T-cell (primary cell): ENCODE measurements around the gene ADAP1. TPM values are rescaled to one million over a fixed set of nuclear protein-coding genes. Genes with fewer than 3 reads are reported as not detected.

Experiments
- ATAC-seq, 4 experiments: fragments of 200-7000 bp in 3 of 4; fragments of 150-1000 bp in 1 of 4; cut with Tn5 transposase; replicated peaks in 1 of 4; 1 replicate in 3 of 4; 2 replicates in 1 of 4; pipeline ENCODE4 v1.10.0; 2021; ENCODE audit warnings: moderate library complexity in 3 of 4, mild to moderate bottlenecking in 2 of 4, moderate number of reproducible peaks in 1 of 4
- CTCF ChIA-PET, 2 donors: fragments of 300-600 bp; sonication (Branson Sonifier 250); formaldehyde crosslinking; loops; one replicate each; lab custom pipeline; 2022; ENCODE audit warnings: antibody characterized with exemption in 2 of 2; lab: Charles Lee
- POLR2A ChIA-PET, 2 donors: fragments of 300-600 bp; sonication (Branson Sonifier 250); formaldehyde crosslinking; loops; one replicate each; lab custom pipeline; 2022; ENCODE audit warnings: antibody characterized with exemption in 2 of 2; lab: Charles Lee
- DNase-seq, 35 experiments: peaks; one replicate each; pipeline versions ENCODE4 v3.0.0 to v3.0.0-alpha.2; 2013 to 2023
- H3K27ac ChIP-seq: one replicate; pipeline ENCODE4 v1.5.1; 2013; ENCODE audit warnings: low read length
- H3K27me3 ChIP-seq, 2 experiments: replicated peaks in 1 of 2; 1 replicate in 1 of 2; 2 replicates in 1 of 2; pipeline versions ENCODE4 v1.6.1 to v1.7.0; 2013; ENCODE audit warnings: low read length in 1 of 2, mixed read lengths in 1 of 2; ENCODE audit not compliant: control insufficient read depth in 2 of 2, insufficient read depth in 2 of 2; ENCODE audit errors: extremely low read depth in 1 of 2
- H3K36me3 ChIP-seq, 2 donors: 1 replicate in 1 of 2; 2 replicates in 1 of 2; pipeline versions ENCODE4 v1.6.1 to v1.7.0; 2013; ENCODE audit warnings: low read length in 1 of 2; ENCODE audit not compliant: control insufficient read depth in 2 of 2, insufficient read depth in 1 of 2; ENCODE audit errors: extremely low read depth in 1 of 2
- H3K4me1 ChIP-seq, 2 experiments: 1 replicate in 1 of 2; 2 replicates in 1 of 2; pipeline versions ENCODE4 v1.6.1 to v1.7.0; 2013; ENCODE audit warnings: low read length in 2 of 2, mixed read lengths in 1 of 2; ENCODE audit not compliant: insufficient read depth in 2 of 2, control insufficient read depth in 1 of 2; ENCODE audit errors: extremely low read depth in 1 of 2
- H3K4me3 ChIP-seq, 2 donors: 1 replicate in 1 of 2; 2 replicates in 1 of 2; pipeline versions ENCODE4 v1.5.1 to v1.7.0; 2013; ENCODE audit warnings: mild to moderate bottlenecking in 2 of 2, low read length in 1 of 2, moderate library complexity in 1 of 2; ENCODE audit not compliant: control insufficient read depth in 1 of 2; ENCODE audit errors: extremely low read depth in 1 of 2
- H3K9me3 ChIP-seq: 2 replicates; pipeline ENCODE4 v1.7.0; 2013
- H3K27ac Mint-ChIP-seq, 2 donors: one replicate each; pipeline ENCODE4 v1.8.0; 2020 to 2021; ENCODE audit warnings: mild to moderate bottlenecking in 2 of 2, mixed read lengths in 2 of 2
- H3K27me3 Mint-ChIP-seq, 2 donors: one replicate each; pipeline ENCODE4 v1.8.0; 2021 to 2022; ENCODE audit warnings: mixed read lengths in 2 of 2
- H3K36me3 Mint-ChIP-seq: one replicate; pipeline ENCODE4 v1.8.0; 2021; ENCODE audit warnings: mixed read lengths
- H3K4me1 Mint-ChIP-seq, 3 donors: one replicate each; pipeline ENCODE4 v1.8.0; 2020 to 2022; ENCODE audit warnings: mixed read lengths in 3 of 3, mild to moderate bottlenecking in 1 of 3
- H3K4me3 Mint-ChIP-seq, 3 donors: one replicate each; pipeline ENCODE4 v1.8.0; 2020 to 2022; ENCODE audit warnings: mild to moderate bottlenecking in 3 of 3, mixed read lengths in 3 of 3, moderate library complexity in 3 of 3
- H3K9me3 Mint-ChIP-seq, 3 donors: one replicate each; pipeline ENCODE4 v1.8.0; 2020 to 2022; ENCODE audit warnings: mixed read lengths in 3 of 3
- WGBS: methylation state at CpG from one replicate; pipeline ENCODE4 v1.1.5; 2013; ENCODE audit warnings: missing lambda C conversion rate; ENCODE audit not compliant: insufficient coverage; 5-methylcytosine and 5-hydroxymethylcytosine counted together
- total RNA-seq, 35 experiments: library from RNA in 6 of 35; stranded (reverse) in 6 of 35; fragments of 120-200 nt in 1 of 35; gene quantifications; one replicate each; pipeline versions ENCODE4 v1.2.1 to v1.2.4 and lab custom pipeline; 2013 to 2026

ADAP1 gene
- total RNA-seq, 5 donors from 2014 or later (not counting 1 experiment from before 2014, with no cell fraction given), result 10.6 to 26.9 (median 23.5) TPM

GRCh38 chr7:849781-850180 lies 104.7 kb downstream of the ADAP1 start:
- Mint-ChIP-seq H3K27me3 (no peaks in the 10 kb centered on the region), H3K36me3 (peaks cover 47% of the 10 kb centered on the region), H3K27ac (no peak overlapping the region), H3K4me3 (no peak overlapping the region), H3K4me1 (peaks cover 0 to 3% (median 0%) of the 10 kb centered on the region in 3 donors), H3K9me3 (no peaks in the 10 kb centered on the region)
- Histone ChIP-seq H3K27me3 (no peaks in the 10 kb centered on the region), H3K4me1 (no peaks in the 10 kb centered on the region), H3K4me3 (no peak overlapping the region), H3K9me3 (no peaks in the 10 kb centered on the region), H3K36me3 (peaks cover 18 to 57% of the 10 kb centered on the region in 2 donors), H3K27ac (no peak overlapping the region)
- ChIA-PET POLR2A (no interaction called here), CTCF (no interaction called here)
- ATAC-seq, result no peak
- DNase-seq, result no peak
- 94% methylated on average over 19 of the region's 19 CpGs for WGBS

- peaks cover 44% of the 10 kb centered on the region for H3K36me3 Mint-ChIP-seq
- WGBS, result 92% methylated on average over 12 of the region's 14 CpGs
- H3K9me3 ChIP-seq, result no peaks in the 10 kb centered on the region
- no peak overlapping the region for H3K4me3 Mint-ChIP-seq
- H3K4me1 Mint-ChIP-seq, result peaks cover 0 to 3% (median 0%) of the 10 kb centered on the region in 3 donors
- CTCF ChIA-PET, result no interaction called here
- no peaks in the 10 kb centered on the region for H3K27me3 Mint-ChIP-seq
- ATAC-seq (no peak), DNase-seq (no peak)
- no peak overlapping the region for H3K27ac ChIP-seq
- H3K36me3 ChIP-seq, result peaks cover 23 to 57% of the 10 kb centered on the region in 2 donors
- H3K27ac Mint-ChIP-seq, result no peak overlapping the region
- no peaks in the 10 kb centered on the region for H3K27me3 ChIP-seq
- H3K4me3 ChIP-seq, result no peak overlapping the region
- POLR2A ChIA-PET, result no interaction called here
- no peaks in the 10 kb centered on the region for H3K4me1 ChIP-seq
- H3K9me3 Mint-ChIP-seq, result no peaks in the 10 kb centered on the region
Observed at GRCh38 chr7:849145-849544, 105.3 kb downstream of the ADAP1 start.

Other genes starting within 250 kb of the ADAP1 start
- gene DNAAF5, start 228.0 kb downstream of the ADAP1 start, total RNA-seq, result 10 to 100 TPM; 12.8 to 21.4 (median 17.1) TPM
- gene PRKAR1B, start 227.4 kb downstream of the ADAP1 start, total RNA-seq, result 10 to 100 TPM; 20.7 to 35.4 (median 24.4) TPM
- gene SUN1, start 122.2 kb downstream of the ADAP1 start, total RNA-seq, result 100 to 1,000 TPM in 3 of 5 donors, 10 to 100 TPM in 2; 90.8 to 299 (median 279) TPM
- gene GET4, start 78.1 kb downstream of the ADAP1 start, total RNA-seq, result 10 to 100 TPM; 52.2 to 76.4 (median 54.7) TPM
- gene COX19, start 20.9 kb upstream of the ADAP1 start, total RNA-seq, result 10 to 100 TPM; 38.0 to 50.9 (median 43.7) TPM
- gene CYP2W1, start 28.5 kb upstream of the ADAP1 start, total RNA-seq, result under 1 TPM in 1 of 5 donors, not detected in 4; 0.19 TPM
- gene GPR146, start 89.9 kb upstream of the ADAP1 start, total RNA-seq, result 10 to 100 TPM; 11.9 to 14.7 (median 13.0) TPM
- under 1 TPM in 3 of 5 donors, not detected in 2; 0.23 to 0.41 (median 0.26) TPM for gene GPER1, start 133.4 kb upstream of the ADAP1 start, total RNA-seq
- gene ZFAND2A, start 205.5 kb upstream of the ADAP1 start, total RNA-seq, result 10 to 100 TPM; 26.6 to 77.3 (median 30.1) TPM